GM12892 (cell line): Measurements from ENCODE around the gene ACER1.
"Not testable (repeated sequence)": the region's sequence is repeated elsewhere in the genome, so short reads cannot be mapped to it uniquely, and the experiment has no call there.

Source experiments
- DNase-seq: peaks from one replicate; pipeline ENCODE4 v3.0.0; 2011; ENCODE audit not compliant: insufficient read length
- FAIRE-seq: peaks from 2 replicates; lab custom pipeline; 2011; peaks lifted over from hg19 to GRCh38; lab: Jason Lieb, UNC
- POLR2A ChIP-seq: IDR thresholded peaks from 2 replicates; pipeline ENCODE4 v1.6.1; 2011; ENCODE audit warnings: low read depth, low read length, control low read depth
- POLR2AphosphoS5 ChIP-seq: IDR thresholded peaks from 2 replicates; pipeline ENCODE4 v1.6.1; 2011; ENCODE audit warnings: low read depth, low read length, control low read depth
- TAF1 ChIP-seq: IDR thresholded peaks from 2 replicates; pipeline ENCODE4 v1.6.1; 2011; ENCODE audit warnings: low read depth, mild to moderate bottlenecking, control low read depth, low read length, borderline replicate concordance

The ACER1 gene

DNA sequence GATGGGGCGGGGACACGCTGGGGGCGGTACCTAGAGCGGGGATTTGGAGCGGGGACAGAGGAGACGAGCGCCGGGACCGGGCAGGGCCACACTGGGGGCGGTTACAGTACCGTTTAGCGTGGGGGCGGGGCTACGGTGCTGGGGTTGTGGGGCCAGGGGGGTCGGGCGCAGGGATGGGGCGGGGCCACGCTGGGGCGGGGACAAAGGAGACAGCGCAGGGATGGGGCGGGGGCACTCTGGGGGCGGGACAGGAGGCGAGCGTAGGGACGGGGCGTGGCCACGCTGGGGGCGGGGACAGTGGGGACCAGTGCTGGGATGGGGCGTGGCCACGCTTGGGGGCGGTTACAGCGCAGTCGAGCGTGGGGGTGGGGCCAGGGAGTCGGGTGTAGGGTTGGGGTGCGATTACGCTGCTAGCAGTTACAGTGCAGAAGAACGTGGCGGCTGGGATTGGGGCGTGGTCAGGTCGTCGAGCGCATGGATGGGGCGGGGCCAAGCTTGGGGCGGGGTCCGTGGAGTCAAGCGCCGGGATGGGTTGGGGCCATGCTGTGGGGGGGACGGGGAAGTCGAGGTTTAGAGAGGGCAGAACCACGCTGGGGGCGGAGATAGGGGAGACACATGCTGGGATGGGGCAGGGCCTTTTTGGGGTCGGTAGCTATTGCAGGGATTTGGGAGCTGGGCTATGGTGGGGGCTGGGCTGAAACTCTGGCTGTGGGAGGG is 39.8 kb upstream of the ACER1 start:
- FAIRE-seq (no peak), DNase-seq (peak; percentile 91)
- TF ChIP-seq POLR2AphosphoS5, result no peak; the same call in 1 of the 2 replicates

DNA sequence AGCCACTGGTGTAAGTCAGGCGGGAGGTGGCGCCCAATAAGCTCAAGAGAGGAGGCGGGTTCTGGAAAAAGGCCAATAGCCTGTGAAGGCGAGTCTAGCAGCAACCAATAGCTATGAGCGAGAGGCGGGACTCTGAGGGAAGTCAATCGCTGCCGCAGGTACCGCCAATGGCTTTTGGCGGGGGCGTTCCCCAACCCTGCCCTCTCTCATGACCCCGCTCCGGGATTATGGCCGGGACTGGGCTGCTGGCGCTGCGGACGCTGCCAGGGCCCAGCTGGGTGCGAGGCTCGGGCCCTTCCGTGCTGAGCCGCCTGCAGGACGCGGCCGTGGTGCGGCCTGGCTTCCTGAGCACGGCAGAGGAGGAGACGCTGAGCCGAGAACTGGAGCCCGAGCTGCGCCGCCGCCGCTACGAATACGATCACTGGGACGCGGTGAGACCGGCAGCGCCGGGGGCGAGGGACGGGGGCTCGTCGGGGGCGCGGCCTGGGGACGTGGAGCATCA is 39.2 kb upstream of the ACER1 start, which contains the start of gene ALKBH7:
Gene ALKBH7, plus strand, starts transcription at position 201 of the 502 bp plus-strand sequence. Its CDS starts 27 bp downstream, at position 228.
- TF ChIP-seq POLR2AphosphoS5 (no peak), POLR2A (peak; percentile 67; the same call in 1 of the 2 replicates), TAF1 (no peak)
- FAIRE-seq (peak; percentile 100), DNase-seq (peak; percentile 92)

DNA sequence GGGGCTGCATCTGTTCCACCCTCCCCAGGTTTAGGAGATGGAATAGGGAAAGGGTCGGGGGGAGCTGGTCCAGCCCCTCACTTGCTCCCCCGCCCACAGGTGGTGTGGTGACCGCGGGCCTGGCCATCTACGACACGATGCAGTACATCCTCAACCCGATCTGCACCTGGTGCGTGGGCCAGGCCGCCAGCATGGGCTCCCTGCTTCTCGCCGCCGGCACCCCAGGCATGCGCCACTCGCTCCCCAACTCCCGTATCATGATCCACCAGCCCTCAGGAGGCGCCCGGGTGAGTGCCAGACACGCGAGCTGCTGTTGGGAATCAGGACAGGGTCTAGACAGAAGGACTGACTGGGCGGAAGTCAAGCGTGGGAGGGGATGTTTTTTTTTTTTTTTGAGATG is 30.9 kb upstream of the ACER1 start:
- no peak for DNase-seq
- no peak for FAIRE-seq

GRCh38 chr19:6362351-6362801 is 29.0 kb upstream of the ACER1 start:
- TF ChIP-seq POLR2AphosphoS5 (no peak), POLR2A (no peak), TAF1 (no peak)
- FAIRE-seq (peak; percentile 85), DNase-seq (no peak)

More for the DNA sequence above, 30.9 kb upstream of the ACER1 start:
- no peak for TF ChIP-seq POLR2A
- no peak for TF ChIP-seq TAF1
- TF ChIP-seq POLR2AphosphoS5, result no peak

DNA sequence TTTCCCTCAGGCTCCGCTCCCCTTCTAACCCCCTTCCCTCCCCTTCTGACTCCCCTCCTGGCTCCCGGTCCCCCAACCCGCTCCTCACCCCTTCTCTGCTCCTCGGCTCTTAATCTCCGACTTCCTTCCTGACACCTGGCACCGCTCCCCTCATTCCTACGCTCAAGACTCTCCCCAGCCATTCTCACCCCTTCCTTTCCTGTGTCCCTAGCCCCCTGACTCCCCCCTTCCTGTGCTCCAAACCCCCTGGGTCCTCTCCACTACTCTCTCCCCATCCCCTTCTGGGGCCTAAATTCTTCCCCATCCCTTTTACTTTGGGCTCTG is 28.6 kb upstream of the ACER1 start:
- DNase-seq (no peak), FAIRE-seq (no peak)
- no peak for TF ChIP-seq POLR2A
- TF ChIP-seq POLR2AphosphoS5, result no peak
- TF ChIP-seq TAF1, result no peak

DNA sequence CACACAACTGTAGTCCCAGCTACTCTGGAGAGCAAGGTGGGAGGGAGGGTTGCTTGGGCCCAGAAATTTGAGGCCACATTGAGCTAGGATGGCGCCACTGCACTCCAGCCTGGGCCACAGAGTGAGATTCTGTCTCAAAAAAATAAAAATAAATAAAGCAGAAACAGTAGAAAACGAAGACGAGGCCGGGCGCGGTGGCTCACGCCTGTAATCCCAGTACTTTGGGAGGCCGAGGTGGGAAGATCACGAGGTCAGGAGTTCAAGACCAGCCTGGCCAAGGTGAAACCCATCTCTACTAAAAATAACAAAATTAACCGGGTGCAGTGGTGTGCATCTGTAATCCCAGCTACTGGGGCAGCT is 27.4 kb upstream of the ACER1 start:
- DNase-seq, FAIRE-seq: not testable (repeated sequence)

DNA sequence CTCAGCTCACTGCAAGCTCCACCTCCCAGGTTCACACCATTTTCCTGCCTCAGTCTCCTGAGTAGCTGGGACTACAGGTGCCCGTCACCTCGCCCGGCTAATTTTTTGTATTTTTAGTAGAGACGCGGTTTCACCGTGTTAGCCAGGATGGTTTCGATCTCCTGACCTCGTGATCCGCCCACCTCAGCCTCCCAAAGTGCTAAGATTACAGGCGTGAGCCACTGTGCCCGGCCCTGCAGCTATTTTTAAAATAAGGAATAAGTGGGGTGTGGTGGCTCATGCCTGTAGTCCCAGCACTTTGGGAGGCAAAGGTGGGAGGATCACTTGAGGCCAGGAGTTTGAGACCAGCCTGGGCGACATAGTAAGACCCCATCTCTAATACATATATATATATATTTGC is 27.0 kb upstream of the ACER1 start:
- not testable (repeated sequence) for DNase-seq, FAIRE-seq

- FAIRE-seq (no peak), DNase-seq (no peak)
These were observed 26.3 kb upstream of the ACER1 start for GRCh38 chr19:6359568-6360341.

DNA sequence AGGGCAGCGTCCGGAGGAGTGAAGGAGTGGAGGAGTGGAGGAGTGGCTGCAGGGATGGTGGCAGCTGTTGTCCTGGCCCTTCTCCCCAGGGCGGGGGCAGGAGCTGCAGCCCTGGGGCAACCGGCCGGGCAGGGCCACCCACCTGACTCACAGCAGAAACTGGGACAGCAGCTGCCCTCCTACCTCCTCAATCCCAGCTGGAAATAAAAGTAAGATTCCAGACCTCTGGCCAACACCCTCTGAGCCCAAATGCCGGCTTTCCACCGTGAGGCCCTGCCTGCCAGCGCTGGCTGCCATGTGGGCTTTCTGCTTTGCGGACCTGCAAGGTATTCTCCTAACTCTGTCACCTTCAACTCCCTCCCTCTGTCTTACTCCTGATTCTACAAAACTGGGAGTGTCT is 24.6 kb upstream of the ACER1 start:
- FAIRE-seq, result no peak
- no peak for DNase-seq
- TF ChIP-seq POLR2A, result no peak
- TF ChIP-seq TAF1, result no peak
- TF ChIP-seq POLR2AphosphoS5, result no peak

More at GRCh38 chr19:6359568-6360341, 26.3 kb upstream of the ACER1 start:
- TF ChIP-seq TAF1 (no peak), POLR2A (no peak), POLR2AphosphoS5 (no peak)

- TF ChIP-seq POLR2AphosphoS5 (no peak), TAF1 (no peak), POLR2A (no peak)
- no peak for DNase-seq
- no peak for FAIRE-seq
These were observed 23.8 kb upstream of the ACER1 start for GRCh38 chr19:6357174-6357573.

DNA sequence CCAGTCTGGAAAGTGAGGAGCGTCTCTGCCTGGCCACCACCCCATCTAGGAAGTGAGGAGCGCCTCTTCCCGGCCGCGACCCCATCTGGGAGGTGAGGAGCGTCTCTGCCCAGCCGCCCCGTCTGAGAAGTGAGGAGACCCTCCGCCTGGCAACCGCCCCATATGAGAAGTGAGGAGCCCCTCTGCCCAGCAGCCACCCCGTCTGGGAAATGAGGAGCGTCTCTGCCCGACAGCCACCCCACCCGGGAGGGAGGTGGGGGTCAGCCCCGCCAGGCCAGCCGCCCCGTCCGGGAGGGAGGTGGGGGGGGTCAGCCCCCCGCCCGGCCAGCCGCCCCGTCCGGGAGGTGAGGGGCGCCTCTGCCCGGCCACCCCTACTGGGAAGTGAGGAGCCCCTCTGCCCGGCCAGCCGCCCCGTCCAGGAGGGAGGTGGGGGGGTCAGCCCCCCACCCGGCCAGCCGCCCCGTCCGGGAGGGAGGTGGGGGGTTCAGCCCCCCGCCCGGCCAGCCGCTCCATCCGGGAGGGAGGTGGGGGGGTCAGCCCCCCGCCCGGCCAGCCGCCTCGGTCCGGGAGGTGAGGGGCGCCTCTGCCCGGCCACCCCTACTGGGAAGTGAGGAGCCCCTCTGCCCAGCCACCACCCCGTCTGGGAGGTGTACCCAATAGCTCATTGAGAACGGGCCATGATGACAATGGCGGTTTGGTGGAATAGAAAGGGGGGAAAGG is 22.1 kb upstream of the ACER1 start:
- FAIRE-seq, DNase-seq: not testable (repeated sequence)

DNA sequence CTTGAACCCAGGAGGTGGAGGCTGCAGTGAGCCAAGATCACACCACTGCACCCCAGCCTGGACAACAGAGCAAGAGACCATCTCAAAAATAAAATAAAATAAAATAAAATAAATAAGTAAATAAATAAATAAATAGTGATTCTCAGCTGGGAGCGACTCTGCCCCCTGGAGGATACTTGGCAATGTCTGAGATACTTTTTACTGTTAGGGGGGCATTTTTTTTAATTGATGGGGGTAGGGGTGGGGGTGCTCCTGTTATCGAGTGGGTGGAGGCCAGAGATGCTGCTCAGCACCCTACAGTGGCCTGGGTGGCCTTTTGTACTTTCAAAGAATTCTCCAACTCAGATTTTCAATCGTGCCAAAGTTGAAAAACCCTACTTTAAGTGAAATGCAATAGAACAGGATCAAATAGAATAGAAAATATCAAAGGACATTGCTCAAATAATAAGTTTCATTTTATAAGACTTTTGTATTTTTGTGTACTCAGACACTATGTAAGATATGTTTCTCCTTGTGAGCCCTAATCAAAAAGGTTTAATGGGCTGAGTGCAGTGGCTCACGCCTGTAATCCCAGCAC is 20.8 kb upstream of the ACER1 start:
- DNase-seq (no peak), FAIRE-seq (no peak)
- TF ChIP-seq TAF1, result no peak
